H1 (cell line): Measurements from ENCODE around the gene SLC20A1. TPM values are rescaled to one million over a fixed set of nuclear protein-coding genes. Genes with fewer than 3 reads are reported as not detected.
A peak's percentile ranks its signal among the peaks of the same experiment; 100 is the strongest.

Source experiments
- CTCF ChIA-PET: fragments of 300-600 bp; sonication (Branson Sonifier 250); formaldehyde crosslinking; loops from one replicate; lab custom pipeline; 2021; ENCODE audit not compliant: partially characterized antibody; lab: Charles Lee
- POLR2A ChIA-PET: fragments of 300-600 bp; sonication (Branson Sonifier 250); formaldehyde crosslinking; loops from one replicate; lab custom pipeline; 2021; ENCODE audit warnings: inconsistent platforms; ENCODE audit not compliant: partially characterized antibody; lab: Charles Lee
- DNase-seq, 2 experiments: peaks; one replicate each; pipeline versions ENCODE4 v3.0.0 to v3.0.0-alpha.2; 2010 to 2022; ENCODE audit warnings: low spot score in 2 of 2, low read depth in 1 of 2, mixed read lengths in 1 of 2
- FAIRE-seq: peaks from 2 replicates; lab custom pipeline; 2011; peaks lifted over from hg19 to GRCh38; lab: Jason Lieb, UNC
- H2AFZ ChIP-seq: 2 replicates; pipeline ENCODE4 v1.8.1; 2012; ENCODE audit warnings: low read length, inconsistent platforms
- H2AK5ac ChIP-seq: 2 replicates; pipeline ENCODE4 v1.6.1; 2013; ENCODE audit warnings: low read depth, low read length
- H2BK120ac ChIP-seq: replicated peaks from 2 replicates; pipeline ENCODE3; 2013; ENCODE audit warnings: low read depth, low read length, inconsistent platforms
- H2BK12ac ChIP-seq: 2 replicates; pipeline ENCODE4 v1.6.1; 2013; ENCODE audit warnings: low read depth, low read length
- H2BK15ac ChIP-seq: 2 replicates; pipeline ENCODE4 v1.6.1; 2013; ENCODE audit warnings: low read length
- H2BK20ac ChIP-seq: 2 replicates; pipeline ENCODE4 v1.6.1; 2013; ENCODE audit warnings: low read length
- H2BK5ac ChIP-seq: 2 replicates; pipeline ENCODE4 v1.6.1; 2013; ENCODE audit warnings: low read depth, low read length
- H3K14ac ChIP-seq: 2 replicates; pipeline ENCODE4 v1.6.1; 2013; ENCODE audit warnings: inconsistent platforms; ENCODE audit not compliant: insufficient read length
- H3K18ac ChIP-seq: 2 replicates; pipeline ENCODE4 v1.6.1; 2013; ENCODE audit warnings: low read length; ENCODE audit errors: extremely low read depth
- H3K23ac ChIP-seq: 2 replicates; pipeline ENCODE4 v1.6.1; 2013; ENCODE audit warnings: inconsistent platforms; ENCODE audit not compliant: insufficient read length
- H3K23me2 ChIP-seq: 2 replicates; pipeline ENCODE4 v1.6.1; 2013; ENCODE audit warnings: low read depth, low read length
- H3K27ac ChIP-seq: 2 replicates; pipeline ENCODE4 v1.6.1; 2011; ENCODE audit warnings: low read depth, low read length, inconsistent platforms
- H3K27me3 ChIP-seq, 4 experiments: replicated peaks in 1 of 4; 1 replicate in 1 of 4; 2 replicates in 3 of 4; pipeline versions ENCODE4 v1.6.1 to v1.8.1; 2011 to 2013; ENCODE audit warnings: low read length in 3 of 4, mild to moderate bottlenecking in 3 of 4, inconsistent platforms in 2 of 4, mixed read lengths in 2 of 4, moderate library complexity in 1 of 4; ENCODE audit not compliant: control insufficient read depth in 3 of 4, insufficient read depth in 3 of 4; ENCODE audit errors: extremely low read depth in 1 of 4
- H3K36me3 ChIP-seq, 4 experiments: 2 replicates each; pipeline versions ENCODE4 v1.6.1 to v1.8.1; 2011 to 2013; ENCODE audit warnings: mild to moderate bottlenecking in 4 of 4, low read length in 3 of 4, moderate library complexity in 2 of 4, control low read depth in 1 of 4, inconsistent platforms in 1 of 4; ENCODE audit not compliant: insufficient read depth in 4 of 4, control insufficient read depth in 2 of 4
- H3K4ac ChIP-seq: replicated peaks from 2 replicates; pipeline ENCODE3; 2013; ENCODE audit warnings: low read length, low read depth, mixed read lengths, inconsistent platforms; ENCODE audit not compliant: insufficient read length
- H3K4me1 ChIP-seq, 4 experiments: replicated peaks in 1 of 4; 1 replicate in 1 of 4; 2 replicates in 3 of 4; pipeline versions ENCODE4 v1.6.1 to v1.8.1; 2011 to 2013; ENCODE audit warnings: low read length in 3 of 4, inconsistent platforms in 2 of 4, mixed read lengths in 1 of 4; ENCODE audit not compliant: insufficient read depth in 4 of 4, control insufficient read depth in 3 of 4
- H3K4me2 ChIP-seq, 2 experiments: 2 replicates each; pipeline versions ENCODE4 v1.6.1 to v1.8.1; 2011 to 2013; ENCODE audit warnings: low read depth in 2 of 2, low read length in 2 of 2, control low read depth in 1 of 2, inconsistent platforms in 1 of 2, mild to moderate bottlenecking in 1 of 2; ENCODE audit not compliant: insufficient read depth in 1 of 2
- H3K4me3 ChIP-seq, 4 experiments: fragments of 200-600, 300-600 bp in 1 of 4; sonication (generic), shearing (Covaris generic), sonication (Bioruptor Twin) in 1 of 4; 2 replicates each; pipeline versions ENCODE4 v1.5.1 to v1.8.1; 2011 to 2016; ENCODE audit warnings: low read length in 4 of 4, low read depth in 3 of 4, control low read depth in 2 of 4, inconsistent platforms in 2 of 4, mild to moderate bottlenecking in 2 of 4, mixed read lengths in 1 of 4, moderate library complexity in 1 of 4; ENCODE audit not compliant: insufficient read depth in 2 of 4; ENCODE audit errors: extremely low read depth in 1 of 4
- H3K56ac ChIP-seq: replicated peaks from 2 replicates; pipeline ENCODE3; 2013; ENCODE audit warnings: low read depth, mild to moderate bottlenecking, mixed read lengths, low read length, inconsistent platforms; ENCODE audit not compliant: insufficient read length
- H3K79me1 ChIP-seq: 2 replicates; pipeline ENCODE4 v1.6.1; 2013; ENCODE audit warnings: low read depth, low read length, control low read depth
- H3K79me2 ChIP-seq, 2 experiments: 2 replicates each; pipeline versions ENCODE4 v1.6.1 to v1.8.1; 2012 to 2013; ENCODE audit warnings: low read length in 2 of 2, mild to moderate bottlenecking in 2 of 2, inconsistent platforms in 1 of 2; ENCODE audit not compliant: insufficient read depth in 2 of 2, control insufficient read depth in 1 of 2
- H3K9ac ChIP-seq, 4 experiments: replicated peaks in 1 of 4; 1 replicate in 1 of 4; 2 replicates in 3 of 4; pipeline versions ENCODE4 v1.6.1 to v1.8.1; 2011 to 2013; ENCODE audit warnings: low read depth in 3 of 4, low read length in 3 of 4, control low read depth in 2 of 4, mild to moderate bottlenecking in 2 of 4, moderate library complexity in 2 of 4, inconsistent platforms in 1 of 4; ENCODE audit errors: extremely low read depth in 1 of 4
- H3K9me3 ChIP-seq, 2 experiments: 2 replicates each; pipeline versions ENCODE4 v1.6.1 to v1.8.1; 2012 to 2013; ENCODE audit warnings: mild to moderate bottlenecking in 2 of 2, moderate library complexity in 2 of 2, control low read depth in 1 of 2, inconsistent platforms in 1 of 2, low read depth in 1 of 2, low read length in 1 of 2, mixed read lengths in 1 of 2; ENCODE audit not compliant: insufficient read depth in 2 of 2
- H4K20me1 ChIP-seq, 2 experiments: replicated peaks in 1 of 2; 2 replicates each; pipeline versions ENCODE3 to v1.8.1; 2011 to 2013; ENCODE audit warnings: inconsistent platforms in 2 of 2, low read length in 2 of 2, mild to moderate bottlenecking in 1 of 2; ENCODE audit not compliant: insufficient read depth in 2 of 2, control insufficient read depth in 1 of 2
- H4K5ac ChIP-seq: 2 replicates; pipeline ENCODE4 v1.6.1; 2013; ENCODE audit warnings: low read length, low read depth, mixed read lengths, inconsistent platforms; ENCODE audit not compliant: insufficient read length
- H4K8ac ChIP-seq: 2 replicates; pipeline ENCODE4 v1.8.0; 2013; ENCODE audit warnings: mild to moderate bottlenecking, moderate library complexity, low read length, inconsistent platforms; ENCODE audit not compliant: insufficient read depth; ENCODE audit errors: extremely low read depth
- H4K91ac ChIP-seq: replicated peaks from 2 replicates; pipeline ENCODE3; 2013; ENCODE audit warnings: low read length, mixed read lengths, inconsistent platforms; ENCODE audit not compliant: insufficient read length
- KDM4A ChIP-seq: IDR thresholded peaks from one replicate; pipeline ENCODE4 v1.7.1; 2012; ENCODE audit warnings: low read depth, mild to moderate bottlenecking, moderate library complexity, low read length, inconsistent platforms; ENCODE audit not compliant: severe bottlenecking
- RAD21 ChIP-seq, 2 experiments: IDR thresholded peaks in 1 of 2; conservative IDR thresholded peaks in 1 of 2; 2 replicates each; pipeline ENCODE4 v1.6.1; 2011; ENCODE audit warnings: low read depth in 2 of 2, low read length in 2 of 2, improper control_type of control experiment in 1 of 2, inconsistent platforms in 1 of 2, mild to moderate bottlenecking in 1 of 2, moderate library complexity in 1 of 2
- RBBP5 ChIP-seq: IDR thresholded peaks from 2 replicates; pipeline ENCODE4 v1.7.1; 2012; ENCODE audit warnings: low read depth, mild to moderate bottlenecking, inconsistent platforms, low read length, moderate library complexity, borderline replicate concordance
- SP1 ChIP-seq: IDR thresholded peaks from 2 replicates; pipeline ENCODE4 v1.6.1; 2011; ENCODE audit warnings: low read depth, low read length
- WGBS, 2 experiments: shearing (Covaris generic) in 1 of 2; methylation state at CpG; one replicate each; pipeline versions ENCODE4 v1.1.6 to v1.1.7; 2013 to 2015; ENCODE audit warnings: low lambda C conversion rate in 2 of 2, mixed read lengths in 2 of 2, inconsistent platforms in 1 of 2, low coverage in 1 of 2, missing lambda C conversion rate in 1 of 2; ENCODE audit not compliant: insufficient replicate concordance in 2 of 2, insufficient coverage in 1 of 2, insufficient read length in 1 of 2; ENCODE audit errors: extremely low coverage in 1 of 2, missing lambda C conversion rate in 1 of 2; 5-methylcytosine and 5-hydroxymethylcytosine counted together
- long read RNA-seq, 2 experiments: library from RNA in 1 of 2; library from capped mRNA in 1 of 2; stranded (forward); transcript quantifications; one replicate each; pipeline ENCODE4 v2.0.0, GENCODE V29; 2021; ENCODE audit warnings: inconsistent platforms in 1 of 2
- polyA minus RNA-seq, 3 experiments: library from RNA; depleted of rRNA, polyadenylated mRNA; stranded (reverse); fragments of >200 nt; gene quantifications; 1 replicate in 2 of 3; 2 replicates in 1 of 3; pipeline ENCODE4 v1.2.3, GENCODE V29; 2011
- polyA plus RNA-seq, 7 experiments: library from polyadenylated mRNA; depleted of rRNA in 3 of 7; stranded (reverse) in 5 of 7; unstranded in 2 of 7; fragments of >200 nt in 5 of 7; fragments of 200-250 nt in 2 of 7; gene quantifications; 1 replicate in 5 of 7; 2 replicates in 1 of 7; 4 replicates in 1 of 7; pipeline versions ENCODE4 v1.2.1 to v1.2.3, GENCODE V29; 2011 to 2013; ENCODE audit warnings: missing spikeins in 2 of 7, mixed read lengths in 2 of 7
- total RNA-seq: library from RNA; stranded (reverse); fragmentation: NEBNext Ultra II Directional; extraction: Animal tissue kit (Norgen Biotek cat#: 25700); gene quantifications from 2 replicates; pipeline ENCODE4 v1.2.1, GENCODE V29; 2021

The SLC20A1 gene, protein sequence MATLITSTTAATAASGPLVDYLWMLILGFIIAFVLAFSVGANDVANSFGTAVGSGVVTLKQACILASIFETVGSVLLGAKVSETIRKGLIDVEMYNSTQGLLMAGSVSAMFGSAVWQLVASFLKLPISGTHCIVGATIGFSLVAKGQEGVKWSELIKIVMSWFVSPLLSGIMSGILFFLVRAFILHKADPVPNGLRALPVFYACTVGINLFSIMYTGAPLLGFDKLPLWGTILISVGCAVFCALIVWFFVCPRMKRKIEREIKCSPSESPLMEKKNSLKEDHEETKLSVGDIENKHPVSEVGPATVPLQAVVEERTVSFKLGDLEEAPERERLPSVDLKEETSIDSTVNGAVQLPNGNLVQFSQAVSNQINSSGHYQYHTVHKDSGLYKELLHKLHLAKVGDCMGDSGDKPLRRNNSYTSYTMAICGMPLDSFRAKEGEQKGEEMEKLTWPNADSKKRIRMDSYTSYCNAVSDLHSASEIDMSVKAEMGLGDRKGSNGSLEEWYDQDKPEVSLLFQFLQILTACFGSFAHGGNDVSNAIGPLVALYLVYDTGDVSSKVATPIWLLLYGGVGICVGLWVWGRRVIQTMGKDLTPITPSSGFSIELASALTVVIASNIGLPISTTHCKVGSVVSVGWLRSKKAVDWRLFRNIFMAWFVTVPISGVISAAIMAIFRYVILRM
- 105 and 106 TPM in 2 replicates for total RNA-seq
- 32.6 and 42.6 TPM in 2 replicates for polyA plus RNA-seq (2011; rRNA removed)
- 40.1 TPM for polyA plus RNA-seq (2011; cell fraction: cytosol; rRNA removed)
- 33.4 TPM for polyA plus RNA-seq (2011; cell fraction: nucleus; rRNA removed)
- 57.6 to 70.4 TPM (median 63.4 TPM) in 4 replicates for polyA plus RNA-seq (2012, experiment 1 of 2)
- polyA plus RNA-seq (2012, experiment 2 of 2), result 13.6 TPM
- polyA plus RNA-seq (2013, experiment 1 of 2), result 106 TPM
- 112 TPM for polyA plus RNA-seq (2013, experiment 2 of 2)
- polyA minus RNA-seq (2011; rRNA and poly(A)+ RNA removed), result 76.1 and 92.2 TPM in 2 replicates
- 36.8 TPM for polyA minus RNA-seq (2011; cell fraction: cytosol; rRNA and poly(A)+ RNA removed)
- polyA minus RNA-seq (2011; cell fraction: nucleus; rRNA and poly(A)+ RNA removed), result 69.1 TPM
- long read RNA-seq, experiment 1, transcript SLC20A1-201 (11 exons, 3,381 nt), result major isoform, 27 of 95 reads
- long read RNA-seq, experiment 1, partial matches to known transcripts, result 56 of 95 reads
- long read RNA-seq, experiment 1, other reads (novel, unspliced or antisense), result 12 of 95 reads
- long read RNA-seq, experiment 2, transcript SLC20A1-201 (11 exons, 3,381 nt), result major isoform, 11 of 39 reads
- long read RNA-seq, experiment 2, partial matches to known transcripts, result 22 of 39 reads
- long read RNA-seq, experiment 2, other reads (novel, unspliced or antisense), result 6 of 39 reads

DNA sequence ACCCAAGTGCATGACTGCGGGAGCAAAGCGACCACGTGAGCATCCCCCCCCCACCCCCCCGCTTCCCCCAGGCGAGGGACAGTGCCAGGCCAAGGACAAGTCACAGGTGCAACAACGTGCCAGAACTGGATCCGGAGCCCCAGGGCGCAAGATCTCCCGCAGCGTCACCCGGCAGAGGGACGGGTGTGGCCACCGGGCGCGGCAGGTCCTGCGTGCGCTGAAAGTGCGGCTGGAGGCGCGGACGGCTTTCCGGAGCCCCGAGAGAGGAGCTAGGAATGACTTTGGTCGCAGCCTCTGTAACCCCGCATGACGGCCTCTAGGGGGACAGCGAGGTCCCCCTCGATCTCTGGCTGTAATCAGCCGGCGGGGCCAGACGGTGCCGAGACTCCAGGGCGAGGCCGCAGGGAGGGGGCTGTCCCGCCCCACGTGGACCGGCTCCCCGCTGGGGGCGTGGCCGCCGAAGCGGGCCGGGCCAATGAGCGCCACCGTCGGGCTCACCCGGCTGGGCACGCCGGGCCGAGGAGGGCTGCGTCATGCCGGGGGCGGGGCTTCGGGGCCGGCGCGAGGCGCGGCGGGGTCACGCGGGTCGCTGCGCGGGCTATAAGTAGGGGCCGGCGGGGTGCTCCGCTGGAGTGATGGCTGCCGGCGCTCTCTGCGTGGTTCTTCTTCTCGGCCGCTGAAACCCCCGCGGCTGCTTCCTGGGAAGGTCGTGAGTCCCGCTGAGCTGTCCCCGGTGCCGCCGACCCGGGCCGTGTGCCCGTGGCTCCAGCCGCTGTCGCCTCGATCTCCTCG is at the start of gene SLC20A1:
Gene SLC20A1, plus strand, starts transcription at position 630 of the 792 bp plus-strand sequence. CDS start 890 bp downstream, outside the sequence.
- Histone ChIP-seq H3K18ac (peak within 1 kb of the TSS; percentile 81), H3K27me3 (peaks cover 0 to 5% (median 0%) of the 10 kb centered on the region in 4 experiments; a peak in 3 of 7 replicates), H3K23ac (no peak within 1 kb of the TSS), H2BK5ac (peak within 1 kb of the TSS; percentile 94), H4K8ac (peak within 1 kb of the TSS; percentile 94), H3K4ac (no peak within 1 kb of the TSS), H3K56ac (peak within 1 kb of the TSS; percentile 89), H4K91ac (peak within 1 kb of the TSS; percentile 38), H3K9ac (peak within 1 kb of the TSS; percentile 73 to 98 (median 94)), H3K79me2 (peaks cover 8 to 44% of the 10 kb centered on the region in 2 experiments), H2BK15ac (no peak within 1 kb of the TSS), H3K27ac (peak within 1 kb of the TSS; percentile 98), H2BK120ac (no peak within 1 kb of the TSS), H2AFZ (peak within 1 kb of the TSS; percentile 100), H2AK5ac (no peak within 1 kb of the TSS), H3K4me2 (peak within 1 kb of the TSS; percentile 90 to 99), H3K4me1 (peaks cover 3 to 12% (median 7%) of the 10 kb centered on the region in 4 experiments; a peak in 5 of 7 replicates), H4K5ac (peak within 1 kb of the TSS; percentile 92), H2BK12ac (peak within 1 kb of the TSS; percentile 32; the same call in 1 of the 2 replicates), H3K23me2 (peaks cover 9% of the 10 kb centered on the region), H3K9me3 (no peaks in the 10 kb centered on the region), H3K79me1 (peaks cover 3% of the 10 kb centered on the region; the same call in 1 of the 2 replicates), H4K20me1 (peaks cover 4 to 5% of the 10 kb centered on the region in 2 experiments), H3K36me3 (peaks cover 5 to 35% (median 25%) of the 10 kb centered on the region in 4 experiments; a peak in 6 of 8 replicates), H3K4me3 (peak within 1 kb of the TSS; percentile 80 to 99 (median 93)), H3K14ac (no peak within 1 kb of the TSS), H2BK20ac (no peak within 1 kb of the TSS)
- DNase-seq (peak; percentile 90 to 98), FAIRE-seq (no peak)
- ChIA-PET POLR2A (interaction anchor here (0.6 to 6.8 kb wide), 23 partner anchors 10 to 152 kb away, joined by 3 to 122 read pairs (median 4); no protein-coding TSS in a partner anchor), CTCF (interaction anchor here (0.6 to 4.6 kb wide), 15 partner anchors 10 to 386 kb away, joined by 3 to 39 read pairs (median 4); partner anchors contain the start of gene CHCHD5)
- WGBS, 2 experiments, result 1% methylated on average over 56 of the region's 87 CpGs; no CpG with 5 or more reads in 1 of the 2 experiments
- TF ChIP-seq RAD21 (IDR thresholded peaks at IDR 0.05 in 1 of 2, conservative IDR thresholded peaks at IDR 0.05 in 1 of 2; ENCODE audit: low read depth in 2 of 2, low read length in 2 of 2) (peak; percentile 35 to 52), RBBP5 (peak; percentile 44; the same call in 1 of the 2 replicates), KDM4A (peak; percentile 82), SP1 (no peak; the same call in 1 of the 2 replicates)
